Liver (tissue), 9 donors: ENCODE measurements around the gene PARP12. TPM values are rescaled to one million over a fixed set of nuclear protein-coding genes. Genes with fewer than 3 reads are reported as not detected.

Experiments
- DNase-seq: peaks from one replicate; pipeline ENCODE4 v3.0.0-alpha.2; 2017; ENCODE audit warnings: low spot score
- H3K27ac ChIP-seq, 2 donors: one replicate each; pipeline ENCODE4 v1.7.0; 2013; ENCODE audit warnings: inconsistent platforms in 2 of 2, low read length in 2 of 2, control low read depth in 1 of 2, low read depth in 1 of 2, mild to moderate bottlenecking in 1 of 2
- H3K27me3 ChIP-seq, 4 donors: one replicate each; pipeline versions ENCODE4 v1.6.1 to v1.7.0; 2013; ENCODE audit warnings: low read length in 3 of 4, inconsistent platforms in 1 of 4, mild to moderate bottlenecking in 1 of 4, moderate library complexity in 1 of 4; ENCODE audit not compliant: control insufficient read depth in 4 of 4, insufficient read depth in 4 of 4
- H3K36me3 ChIP-seq, 4 donors: one replicate each; pipeline versions ENCODE4 v1.6.1 to v1.7.0; 2013; ENCODE audit warnings: low read length in 3 of 4, mild to moderate bottlenecking in 3 of 4, low read depth in 1 of 4, moderate library complexity in 1 of 4; ENCODE audit not compliant: control insufficient read depth in 4 of 4, insufficient read depth in 3 of 4
- H3K4me1 ChIP-seq, 4 donors: one replicate each; pipeline versions ENCODE4 v1.6.1 to v1.7.0; 2013; ENCODE audit warnings: low read length in 3 of 4, mild to moderate bottlenecking in 3 of 4, moderate library complexity in 1 of 4; ENCODE audit not compliant: control insufficient read depth in 4 of 4, insufficient read depth in 4 of 4
- H3K4me3 ChIP-seq, 3 donors: one replicate each; pipeline versions ENCODE4 v1.6.1 to v1.7.0; 2013; ENCODE audit warnings: low read length in 3 of 3, control low read depth in 1 of 3, low read depth in 1 of 3, mild to moderate bottlenecking in 1 of 3
- H3K9ac ChIP-seq, 2 donors: one replicate each; pipeline ENCODE4 v1.7.0; 2013; ENCODE audit warnings: low read length in 2 of 2, mild to moderate bottlenecking in 2 of 2, moderate library complexity in 2 of 2, control low read depth in 1 of 2, low read depth in 1 of 2
- H3K9me3 ChIP-seq, 4 donors: one replicate each; pipeline versions ENCODE4 v1.6.1 to v1.7.0; 2013; ENCODE audit warnings: low read length in 3 of 4; ENCODE audit not compliant: control insufficient read depth in 4 of 4
- ATF3 ChIP-seq: IDR thresholded peaks from 2 replicates; pipeline ENCODE4 v1.6.1; 2016; ENCODE audit warnings: antibody characterized with exemption
- EGR1 ChIP-seq, 2 donors: IDR thresholded peaks; 2 replicates each; pipeline ENCODE4 v1.6.1; 2016 to 2018; ENCODE audit warnings: antibody characterized with exemption in 2 of 2, low read depth in 2 of 2
- FOXA1 ChIP-seq: IDR thresholded peaks from 2 replicates; pipeline ENCODE4 v1.6.1; 2016; ENCODE audit warnings: antibody characterized with exemption
- FOXA2 ChIP-seq: IDR thresholded peaks from 2 replicates; pipeline ENCODE4 v1.6.1; 2016; ENCODE audit warnings: antibody characterized with exemption
- GABPA ChIP-seq, 2 donors: IDR thresholded peaks in 1 of 2; conservative IDR thresholded peaks in 1 of 2; 2 replicates each; pipeline ENCODE4 v1.6.1; 2016; ENCODE audit warnings: antibody characterized with exemption in 2 of 2, mild to moderate bottlenecking in 1 of 2, moderate library complexity in 1 of 2
- HNF4A ChIP-seq, 2 donors: conservative IDR thresholded peaks; 2 replicates each; pipeline ENCODE4 v1.6.1; 2016; ENCODE audit warnings: antibody characterized with exemption in 2 of 2, mild to moderate bottlenecking in 2 of 2
- HNF4G ChIP-seq: IDR thresholded peaks from 2 replicates; pipeline ENCODE4 v1.6.1; 2016; ENCODE audit warnings: antibody characterized with exemption
- JUND ChIP-seq, 2 donors: IDR thresholded peaks; 2 replicates each; pipeline ENCODE4 v1.6.1; 2016; ENCODE audit warnings: antibody characterized with exemption in 2 of 2
- NR2F2 ChIP-seq: IDR thresholded peaks from 2 replicates; pipeline ENCODE4 v1.6.1; 2016; ENCODE audit warnings: antibody characterized with exemption
- RAD21 ChIP-seq, 2 donors: IDR thresholded peaks; 2 replicates each; pipeline ENCODE4 v1.6.1; 2016; ENCODE audit warnings: antibody characterized with exemption in 2 of 2, mild to moderate bottlenecking in 2 of 2
- REST ChIP-seq: IDR thresholded peaks from 2 replicates; pipeline ENCODE4 v1.6.1; 2016; ENCODE audit warnings: antibody characterized with exemption, mild to moderate bottlenecking
- RXRA ChIP-seq, 2 donors: IDR thresholded peaks; 2 replicates each; pipeline ENCODE4 v1.6.1; 2017 to 2018; ENCODE audit warnings: antibody characterized with exemption in 2 of 2, mild to moderate bottlenecking in 1 of 2
- SP1 ChIP-seq: IDR thresholded peaks from 2 replicates; pipeline ENCODE4 v1.6.1; 2018; ENCODE audit warnings: antibody characterized with exemption, mild to moderate bottlenecking
- TAF1 ChIP-seq: conservative IDR thresholded peaks from 2 replicates; pipeline ENCODE4 v1.6.1; 2016; ENCODE audit warnings: antibody characterized with exemption, mild to moderate bottlenecking
- YY1 ChIP-seq: IDR thresholded peaks from 2 replicates; pipeline ENCODE4 v1.6.1; 2016; ENCODE audit warnings: antibody characterized with exemption, mild to moderate bottlenecking
- ZBTB33 ChIP-seq: IDR thresholded peaks from 2 replicates; pipeline ENCODE4 v1.6.1; 2016; ENCODE audit warnings: antibody characterized with exemption
- WGBS: extraction: QIAGEN DNeasy Blood & Tissue Kit; methylation state at CpG from one replicate; pipeline ENCODE4 v1.1.7; 2013; 5-methylcytosine and 5-hydroxymethylcytosine counted together
- polyA plus RNA-seq, 2 donors: library from polyadenylated mRNA; stranded (reverse) in 1 of 2; unstranded in 1 of 2; fragments of 200-250 nt in 1 of 2; fragments of >200 nt in 1 of 2; fragmentation: Nextera tagmentation in 1 of 2; extraction: Ambion mirVana in 1 of 2; gene quantifications; one replicate each; pipeline versions ENCODE4 v1.2.1 to v1.2.3, GENCODE V29; 2013 to 2015
- total RNA-seq, 2 donors: library from RNA; depleted of rRNA; stranded (reverse); fragments of >200 nt; gene quantifications; one replicate each; pipeline ENCODE4 v1.2.3, GENCODE V29; 2014
- TF ChIP-seq, protein P1 (sequence below): fragments of 150-350 bp; IDR thresholded peaks from 2 replicates; pipeline ENCODE4 v1.5.1; 2017; ENCODE audit warnings: improper control_type of control experiment, low read depth, low read length; ENCODE audit not compliant: missing input control
- TF ChIP-seq, protein P2 (sequence below): IDR thresholded peaks from 2 replicates; pipeline ENCODE4 v1.6.1; 2016; ENCODE audit warnings: antibody characterized with exemption
- donor health status: healthy.
- donor health status: healthy.
- donor health status: healthy.
- donor health status: healthy.
- donor health status: healthy.

The PARP12 gene
- total and polyA plus RNA-seq, 4 donors, result 13.3 to 32.7 (median 19.8) TPM

DNA sequence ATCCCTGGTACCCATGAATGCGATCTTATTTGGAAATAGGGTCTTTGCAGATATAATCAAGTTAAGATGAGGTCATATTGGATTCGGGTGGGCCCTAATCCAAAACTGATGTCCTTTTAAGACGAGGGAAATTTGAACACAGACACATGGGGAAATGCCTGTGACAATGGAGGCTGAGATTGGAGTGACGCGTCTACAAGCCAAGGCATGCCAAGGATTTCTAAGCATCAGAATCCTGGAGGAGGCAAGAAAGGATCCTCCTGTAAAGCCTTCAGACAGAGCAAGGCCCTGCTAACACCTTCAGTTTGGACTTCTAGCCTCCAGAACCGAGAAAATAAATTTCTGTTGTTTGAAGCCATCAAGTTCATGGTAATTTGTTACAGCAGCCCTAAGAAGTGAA lies 18.5 kb downstream of the PARP12 start:
- H3K4me1 ChIP-seq, result peaks cover 0 to 24% (median 17%) of the 10 kb centered on the region in 4 donors
- H3K36me3 ChIP-seq, result peaks cover 5 to 13% (median 11%) of the 10 kb centered on the region in 4 donors
- TF ChIP-seq TAF1, result no peak
- TF ChIP-seq EGR1 (IDR thresholded peaks at IDR 0.05; ENCODE audit: low read depth in 2 of 2), result no peak
- TF ChIP-seq JUND (IDR thresholded peaks at IDR 0.05), result no peak
- TF ChIP-seq HNF4G, result no peak
- TF ChIP-seq HNF4A (conservative IDR thresholded peaks at IDR 0.05), result no peak
- TF ChIP-seq, protein P1, sequence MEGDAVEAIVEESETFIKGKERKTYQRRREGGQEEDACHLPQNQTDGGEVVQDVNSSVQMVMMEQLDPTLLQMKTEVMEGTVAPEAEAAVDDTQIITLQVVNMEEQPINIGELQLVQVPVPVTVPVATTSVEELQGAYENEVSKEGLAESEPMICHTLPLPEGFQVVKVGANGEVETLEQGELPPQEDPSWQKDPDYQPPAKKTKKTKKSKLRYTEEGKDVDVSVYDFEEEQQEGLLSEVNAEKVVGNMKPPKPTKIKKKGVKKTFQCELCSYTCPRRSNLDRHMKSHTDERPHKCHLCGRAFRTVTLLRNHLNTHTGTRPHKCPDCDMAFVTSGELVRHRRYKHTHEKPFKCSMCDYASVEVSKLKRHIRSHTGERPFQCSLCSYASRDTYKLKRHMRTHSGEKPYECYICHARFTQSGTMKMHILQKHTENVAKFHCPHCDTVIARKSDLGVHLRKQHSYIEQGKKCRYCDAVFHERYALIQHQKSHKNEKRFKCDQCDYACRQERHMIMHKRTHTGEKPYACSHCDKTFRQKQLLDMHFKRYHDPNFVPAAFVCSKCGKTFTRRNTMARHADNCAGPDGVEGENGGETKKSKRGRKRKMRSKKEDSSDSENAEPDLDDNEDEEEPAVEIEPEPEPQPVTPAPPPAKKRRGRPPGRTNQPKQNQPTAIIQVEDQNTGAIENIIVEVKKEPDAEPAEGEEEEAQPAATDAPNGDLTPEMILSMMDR, result no peak
- no peak for TF ChIP-seq FOXA1
- TF ChIP-seq, protein P2, sequence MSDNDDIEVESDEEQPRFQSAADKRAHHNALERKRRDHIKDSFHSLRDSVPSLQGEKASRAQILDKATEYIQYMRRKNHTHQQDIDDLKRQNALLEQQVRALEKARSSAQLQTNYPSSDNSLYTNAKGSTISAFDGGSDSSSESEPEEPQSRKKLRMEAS, result no peak
- TF ChIP-seq REST, result no peak
- no peak for TF ChIP-seq RAD21 (IDR thresholded peaks at IDR 0.05)
- TF ChIP-seq NR2F2, result no peak
- TF ChIP-seq ATF3, result no peak
- no peak for TF ChIP-seq FOXA2
- TF ChIP-seq GABPA (IDR thresholded peaks at IDR 0.05 in 1 of 2, conservative IDR thresholded peaks at IDR 0.05 in 1 of 2), result no peak
- no peak for TF ChIP-seq YY1
- no peak for TF ChIP-seq ZBTB33
- no peak for TF ChIP-seq SP1
- no peak for TF ChIP-seq RXRA (IDR thresholded peaks at IDR 0.05)
- no peaks in the 10 kb centered on the region for H3K27me3 ChIP-seq
- no peak overlapping the region for H3K4me3 ChIP-seq
- no peak overlapping the region for H3K9ac ChIP-seq
- 96% methylated on average over 6 of the region's 6 CpGs for WGBS
- DNase-seq, result no peak
- no peaks in the 10 kb centered on the region for H3K9me3 ChIP-seq
- H3K27ac ChIP-seq, result no peak overlapping the region

DNA sequence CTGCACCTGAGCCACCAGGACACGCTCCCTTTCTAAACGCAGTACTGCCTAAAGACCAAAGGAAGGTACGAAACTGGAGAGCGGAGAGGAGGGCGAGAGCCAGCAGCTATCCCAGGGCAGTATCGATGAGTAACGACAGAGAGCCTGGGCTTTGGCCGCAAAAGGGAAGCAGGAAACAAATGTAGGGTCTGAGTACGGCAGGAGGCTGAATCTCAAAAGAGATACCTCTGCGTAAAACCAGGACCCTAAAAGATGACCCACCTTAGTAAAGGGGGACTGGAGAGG lies 20.4 kb downstream of the PARP12 start:
- H3K4me3 ChIP-seq, result no peak overlapping the region
- 95% methylated on average over 10 of the region's 10 CpGs for WGBS
- DNase-seq, result no peak
- no peaks in the 10 kb centered on the region for H3K9me3 ChIP-seq
- peaks cover 11 to 23% (median 16%) of the 10 kb centered on the region in 4 donors for H3K36me3 ChIP-seq
- no peak overlapping the region for H3K9ac ChIP-seq
- TF ChIP-seq SP1 (no peak), EGR1 (IDR thresholded peaks at IDR 0.05; ENCODE audit: low read depth in 2 of 2) (no peak), TAF1 (no peak)
- peaks cover 0 to 10% (median 6%) of the 10 kb centered on the region in 4 donors for H3K4me1 ChIP-seq
- H3K27me3 ChIP-seq, result no peaks in the 10 kb centered on the region
- no peak overlapping the region for H3K27ac ChIP-seq
